HFF-Myc (cell line): ENCODE measurements around the gene POU2F2.
"Not testable (repeated sequence)": the region's sequence is repeated elsewhere in the genome, so short reads cannot be mapped to it uniquely, and the experiment has no call there.

ENCODE experiments used
- DNase-seq: peaks from one replicate; pipeline ENCODE4 v3.0.0-alpha.2; 2011; ENCODE audit warnings: low read depth; ENCODE audit errors: extremely low read depth
- H3K4me3 ChIP-seq: replicated peaks from 2 replicates; pipeline ENCODE4 v1.5.1; 2011; ENCODE audit warnings: low read depth, mild to moderate bottlenecking, control low read depth, low read length
- CTCF ChIP-seq: IDR thresholded peaks from 2 replicates; pipeline ENCODE4 v1.5.1; 2012; ENCODE audit warnings: mild to moderate bottlenecking, low read depth, low read length, control low read depth; ENCODE audit errors: missing control alignments

POU2F2 gene

DNA sequence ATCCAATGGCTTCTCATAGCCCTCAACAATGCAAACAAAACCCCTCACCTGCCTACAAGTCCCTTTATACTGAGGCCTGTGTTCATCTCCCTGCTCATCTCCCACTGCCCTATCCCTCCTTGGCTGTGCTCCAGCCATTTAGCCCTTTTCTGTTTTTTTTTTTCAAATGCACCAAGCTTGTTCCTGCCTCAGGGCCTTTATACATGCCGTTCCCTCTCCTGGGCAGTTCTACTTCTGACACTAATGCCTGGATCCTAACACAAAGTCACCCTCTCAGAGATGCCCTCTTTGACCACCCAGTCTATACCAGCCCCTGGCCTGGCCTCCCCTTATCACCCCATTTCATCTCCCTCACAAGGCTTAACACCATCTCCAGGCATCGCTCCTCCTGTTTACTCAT is 29.4 kb downstream of the POU2F2 start:
- no peak overlapping the region for H3K4me3 ChIP-seq
- no peak for DNase-seq
- TF ChIP-seq CTCF, result no peak

- not testable (repeated sequence) for H3K4me3 ChIP-seq, DNase-seq
These were observed 32.0 kb downstream of the POU2F2 start for GRCh38 chr19:42100241-42100640.

DNA sequence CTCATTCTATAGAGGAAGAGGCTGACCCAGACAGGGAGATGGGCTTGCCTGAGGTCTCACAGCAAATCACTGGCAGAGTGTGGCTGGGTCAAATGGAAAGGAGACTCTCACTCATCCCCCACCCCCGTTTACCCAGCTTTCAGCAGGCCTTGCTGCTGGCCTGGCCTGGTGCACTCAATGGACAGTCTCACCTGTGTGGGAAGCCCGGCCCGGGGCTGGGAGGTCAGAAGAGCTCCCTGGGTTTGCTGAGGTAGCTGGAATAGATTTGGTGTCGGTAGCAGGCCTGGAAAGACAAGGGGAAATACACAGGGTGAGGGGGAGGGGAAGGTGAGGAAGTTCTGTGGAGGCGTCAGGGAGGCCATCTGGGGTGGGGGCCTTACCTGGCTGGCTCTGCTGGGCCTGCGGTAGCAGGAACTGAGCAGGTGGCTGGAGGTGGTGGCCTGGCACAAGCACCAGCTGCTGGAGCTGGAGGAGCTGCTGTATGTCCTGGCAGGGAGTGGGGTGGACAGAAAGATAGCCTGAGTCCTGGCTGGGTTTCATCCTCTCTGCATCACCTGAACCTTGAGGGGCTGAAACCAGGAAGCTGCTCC is 32.8 kb downstream of the POU2F2 start:
- no peak for TF ChIP-seq CTCF
- no peak overlapping the region for H3K4me3 ChIP-seq
- DNase-seq, result no peak

- no peak for TF ChIP-seq CTCF
- DNase-seq, result no peak
- no peak overlapping the region for H3K4me3 ChIP-seq
These were observed 33.5 kb downstream of the POU2F2 start for GRCh38 chr19:42098781-42099180.

DNA sequence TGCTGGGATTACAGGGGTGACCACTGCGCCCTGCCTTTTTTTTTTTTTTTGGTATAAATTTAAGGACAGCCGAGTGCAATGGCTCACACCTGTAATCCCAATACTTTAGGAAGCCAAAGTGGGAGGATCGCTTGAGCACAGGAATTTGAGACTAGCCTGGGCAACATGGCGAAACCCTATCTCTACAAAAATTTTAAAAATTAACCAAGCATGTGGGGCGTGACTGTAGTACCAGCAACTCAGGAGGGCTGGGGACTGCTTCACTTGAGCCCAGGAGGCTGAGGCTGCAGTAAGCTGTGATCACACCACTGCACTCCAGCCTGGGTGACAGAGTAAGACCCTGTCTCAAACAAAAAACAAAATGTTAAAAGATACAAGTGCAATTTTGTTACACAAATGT is 34.8 kb downstream of the POU2F2 start:
- H3K4me3 ChIP-seq, result no peak overlapping the region
- DNase-seq, result no peak
- no peak for TF ChIP-seq CTCF

DNA sequence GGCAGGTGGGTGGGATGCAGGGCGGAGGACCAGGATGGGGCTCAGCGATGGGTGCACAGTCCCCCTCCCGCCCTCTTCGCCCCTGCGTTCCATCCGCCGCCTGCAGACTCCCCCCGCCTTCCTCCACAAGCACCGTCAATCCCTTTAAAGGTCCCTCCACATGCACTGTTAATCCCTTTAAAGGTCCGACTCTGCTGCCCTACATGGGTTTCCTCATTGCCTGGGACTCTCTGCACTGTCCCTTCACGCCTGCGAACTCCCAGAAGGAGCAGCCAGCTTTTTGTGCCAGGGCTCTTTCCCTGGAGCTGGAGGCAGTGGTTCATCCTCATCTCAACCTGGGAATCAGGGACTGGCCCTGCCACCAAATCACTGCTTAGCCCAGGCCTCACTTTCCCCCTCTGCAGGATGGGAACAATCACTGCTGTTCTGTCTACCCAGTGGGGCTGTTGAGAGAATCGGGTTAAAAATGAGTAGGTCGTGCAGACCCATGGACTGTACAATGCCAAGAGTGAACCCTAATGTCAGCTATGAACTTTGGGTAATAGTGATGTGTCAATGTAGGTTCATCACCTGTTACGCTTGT is 35.9 kb downstream of the POU2F2 start:
- no peak overlapping the region for H3K4me3 ChIP-seq
- DNase-seq, result no peak
- no peak for TF ChIP-seq CTCF

DNA sequence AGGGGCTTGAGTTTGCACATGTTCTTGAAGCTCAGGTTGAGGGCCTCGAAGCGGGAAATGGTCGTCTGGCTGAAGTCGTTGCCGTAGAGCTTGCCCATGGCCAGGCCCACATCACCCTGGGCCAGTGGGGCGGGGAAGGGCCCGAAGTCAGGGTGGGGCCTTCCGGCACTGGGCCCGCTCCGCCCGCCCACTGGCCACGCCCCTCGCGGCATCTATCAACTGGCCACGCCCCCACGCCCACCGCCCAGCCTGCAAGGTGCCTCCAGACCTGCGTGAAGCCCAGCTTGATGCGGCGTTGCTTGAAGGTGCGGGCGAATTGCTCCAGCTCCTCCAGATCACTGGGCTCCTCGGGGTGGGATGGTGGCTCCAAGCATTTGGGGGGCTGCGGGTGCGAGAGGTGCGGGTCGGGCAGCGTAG is 36.4 kb downstream of the POU2F2 start:
- no peak for TF ChIP-seq CTCF
- DNase-seq, result no peak
- H3K4me3 ChIP-seq, result no peak overlapping the region
